Central memory CD8-positive, alpha-beta T cell (primary cell): Measurements from ENCODE around the gene SPRR2A.
"Not testable (repeated sequence)": the region's sequence is repeated elsewhere in the genome, so short reads cannot be mapped to it uniquely, and the experiment has no call there.

ENCODE experiments used
- ATAC-seq: fragments of 150-1000 bp; cut with Tn5 transposase; replicated peaks from 2 replicates; pipeline ENCODE4 v1.10.0; 2022; ENCODE audit warnings: mild to moderate bottlenecking, moderate FRiP score, moderate number of reproducible peaks; ENCODE audit not compliant: poor library complexity, severe bottlenecking; ENCODE audit errors: extremely low read depth
- DNase-seq, 2 donors: peaks; one replicate each; pipeline ENCODE4 v3.0.0; 2021; ENCODE audit warnings: low spot score in 2 of 2
- H3K27ac Mint-ChIP-seq: one replicate; pipeline ENCODE4 v1.8.0; 2022; ENCODE audit warnings: low read depth, mild to moderate bottlenecking, moderate library complexity, mixed read lengths
- H3K27me3 Mint-ChIP-seq: one replicate; pipeline ENCODE4 v1.8.0; 2022; ENCODE audit warnings: mixed read lengths
- H3K36me3 Mint-ChIP-seq: one replicate; pipeline ENCODE4 v1.8.0; 2022; ENCODE audit warnings: mild to moderate bottlenecking, moderate library complexity, mixed read lengths; ENCODE audit not compliant: insufficient read depth
- H3K4me1 Mint-ChIP-seq: one replicate; pipeline ENCODE4 v1.8.0; 2022; ENCODE audit warnings: mixed read lengths
- H3K4me3 Mint-ChIP-seq: one replicate; pipeline ENCODE4 v1.8.0; 2022; ENCODE audit warnings: mild to moderate bottlenecking, moderate library complexity, mixed read lengths
- H3K9me3 Mint-ChIP-seq: one replicate; pipeline ENCODE4 v1.8.0; 2022; ENCODE audit warnings: mixed read lengths

The SPRR2A gene

GRCh38 chr1:153011235-153011758, 46.0 kb downstream of the SPRR2A start:
- H3K27me3 Mint-ChIP-seq = peaks cover 21% of the 10 kb centered on the region
- not testable (repeated sequence) for ATAC-seq, H3K4me1 Mint-ChIP-seq, DNase-seq, H3K9me3 Mint-ChIP-seq, H3K36me3 Mint-ChIP-seq, H3K4me3 Mint-ChIP-seq, H3K27ac Mint-ChIP-seq
